H9 (cell line): ENCODE measurements around the gene INSL3. TPM values are rescaled to one million over a fixed set of nuclear protein-coding genes. Genes with fewer than 3 reads are reported as not detected.

Experiments
- DNase-seq: peaks from one replicate; pipeline ENCODE4 v3.0.0-alpha.2; 2017
- H2AFZ ChIP-seq: one replicate; pipeline ENCODE4 v1.6.1; 2013; ENCODE audit warnings: mild to moderate bottlenecking, low read length, control low read depth, moderate library complexity
- H2AK5ac ChIP-seq: 2 replicates; pipeline ENCODE4 v1.6.1; 2013; ENCODE audit warnings: low read length, control low read depth, mixed read lengths; ENCODE audit not compliant: insufficient read length
- H2BK120ac ChIP-seq: one replicate; pipeline ENCODE4 v1.6.1; 2013; ENCODE audit warnings: low read depth, mild to moderate bottlenecking, low read length, control low read depth, inconsistent platforms; ENCODE audit not compliant: poor library complexity, severe bottlenecking
- H2BK12ac ChIP-seq: 2 replicates; pipeline ENCODE4 v1.6.1; 2013; ENCODE audit warnings: low read length, control low read depth, mixed read lengths, low read depth; ENCODE audit not compliant: insufficient read length
- H2BK15ac ChIP-seq: 2 replicates; pipeline ENCODE4 v1.6.1; 2013; ENCODE audit warnings: low read depth, low read length, control low read depth
- H2BK20ac ChIP-seq: one replicate; pipeline ENCODE4 v1.6.1; 2013; ENCODE audit warnings: low read depth, mild to moderate bottlenecking, low read length, control low read depth, inconsistent platforms; ENCODE audit not compliant: poor library complexity, severe bottlenecking
- H2BK5ac ChIP-seq: 2 replicates; pipeline ENCODE4 v1.6.1; 2013; ENCODE audit warnings: low read length, control low read depth, mixed read lengths; ENCODE audit not compliant: insufficient read length
- H3K14ac ChIP-seq: 2 replicates; pipeline ENCODE4 v1.6.1; 2013; ENCODE audit warnings: low read length, control low read depth; ENCODE audit not compliant: insufficient read depth
- H3K18ac ChIP-seq: 2 replicates; pipeline ENCODE4 v1.6.1; 2013; ENCODE audit warnings: low read depth, mild to moderate bottlenecking, mixed read lengths, low read length, control low read depth; ENCODE audit not compliant: insufficient read length
- H3K23ac ChIP-seq: 2 replicates; pipeline ENCODE4 v1.6.1; 2013; ENCODE audit warnings: low read length, control low read depth, mixed read lengths, low read depth; ENCODE audit not compliant: insufficient read length
- H3K23me2 ChIP-seq: 2 replicates; pipeline ENCODE4 v1.6.1; 2013; ENCODE audit warnings: low read depth, mild to moderate bottlenecking, mixed read lengths, low read length, control low read depth; ENCODE audit not compliant: insufficient read length, poor library complexity, severe bottlenecking
- H3K27ac ChIP-seq: 2 replicates; pipeline ENCODE4 v1.5.1; 2013; ENCODE audit warnings: low read length, control low read depth, mixed read lengths, low read depth; ENCODE audit not compliant: insufficient read length
- H3K27me3 ChIP-seq: 2 replicates; pipeline ENCODE4 v1.6.1; 2013; ENCODE audit warnings: low read length, control low read depth, inconsistent platforms; ENCODE audit not compliant: insufficient read depth
- H3K4ac ChIP-seq: 2 replicates; pipeline ENCODE4 v1.6.1; 2013; ENCODE audit warnings: low read depth, mild to moderate bottlenecking, control low read depth, inconsistent platforms, low read length, moderate library complexity
- H3K4me1 ChIP-seq: 2 replicates; pipeline ENCODE4 v1.6.1; 2013; ENCODE audit warnings: low read length, control low read depth, inconsistent platforms; ENCODE audit not compliant: insufficient read depth
- H3K4me2 ChIP-seq: 2 replicates; pipeline ENCODE4 v1.6.1; 2013; ENCODE audit warnings: low read length, control low read depth, mixed read lengths; ENCODE audit not compliant: insufficient read length, insufficient read depth
- H3K56ac ChIP-seq: 2 replicates; pipeline ENCODE4 v1.6.1; 2013; ENCODE audit warnings: low read depth, mild to moderate bottlenecking, mixed read lengths, low read length, control low read depth; ENCODE audit not compliant: insufficient read length
- H3K79me1 ChIP-seq: 2 replicates; pipeline ENCODE4 v1.6.1; 2013; ENCODE audit warnings: low read depth, mild to moderate bottlenecking, moderate library complexity, low read length, control low read depth, inconsistent platforms; ENCODE audit not compliant: insufficient read depth, poor library complexity, severe bottlenecking
- H3K79me2 ChIP-seq: 2 replicates; pipeline ENCODE4 v1.6.1; 2013; ENCODE audit warnings: low read length, control low read depth, inconsistent platforms; ENCODE audit not compliant: insufficient read depth
- H3K9ac ChIP-seq: 2 replicates; pipeline ENCODE4 v1.6.1; 2013; ENCODE audit warnings: low read length, control low read depth, mixed read lengths; ENCODE audit not compliant: insufficient read length; ENCODE audit errors: extremely low read depth
- H3K9me3 ChIP-seq: one replicate; pipeline ENCODE4 v1.6.1; 2013; ENCODE audit warnings: low read depth, low read length, inconsistent platforms; ENCODE audit not compliant: control insufficient read depth
- H3T11ph ChIP-seq: one replicate; pipeline ENCODE4 v1.6.1; 2013; ENCODE audit warnings: mild to moderate bottlenecking, low read length, control low read depth, inconsistent platforms
- H4K20me1 ChIP-seq: one replicate; pipeline ENCODE4 v1.6.1; 2013; ENCODE audit not compliant: control insufficient read depth, insufficient read length, insufficient read depth
- H4K5ac ChIP-seq: 2 replicates; pipeline ENCODE4 v1.6.1; 2013; ENCODE audit warnings: low read depth, mild to moderate bottlenecking, mixed read lengths, low read length, control low read depth; ENCODE audit not compliant: insufficient read length
- H4K8ac ChIP-seq: replicated peaks from 2 replicates; pipeline ENCODE4 v1.6.1; 2013; ENCODE audit warnings: low read length, control low read depth, mixed read lengths, low read depth; ENCODE audit not compliant: insufficient read length
- H4K91ac ChIP-seq: 2 replicates; pipeline ENCODE4 v1.6.1; 2013; ENCODE audit warnings: low read depth, mild to moderate bottlenecking, moderate library complexity, mixed read lengths, low read length, control low read depth; ENCODE audit not compliant: insufficient read length
- H3K27ac Mint-ChIP-seq, 3 experiments: 2 replicates in 2 of 3; 3 replicates in 1 of 3; pipeline ENCODE4 v1.8.0; 2020 to 2021; ENCODE audit warnings: mixed read lengths in 3 of 3, mild to moderate bottlenecking in 1 of 3, moderate library complexity in 1 of 3
- H3K27me3 Mint-ChIP-seq: 2 replicates; pipeline ENCODE4 v1.8.0; 2021; ENCODE audit warnings: low read depth, mild to moderate bottlenecking, moderate library complexity, mixed read lengths
- H3K36me3 Mint-ChIP-seq, 3 experiments: 2 replicates in 2 of 3; 3 replicates in 1 of 3; pipeline ENCODE4 v1.8.0; 2020 to 2021; ENCODE audit warnings: low read depth in 3 of 3, mixed read lengths in 3 of 3; ENCODE audit not compliant: insufficient read depth in 1 of 3
- H3K4me1 Mint-ChIP-seq, 2 experiments: 2 replicates each; pipeline ENCODE4 v1.8.0; 2020; ENCODE audit warnings: mixed read lengths in 2 of 2
- H3K4me3 Mint-ChIP-seq, 2 experiments: 2 replicates in 1 of 2; 3 replicates in 1 of 2; pipeline ENCODE4 v1.8.0; 2020 to 2021; ENCODE audit warnings: mild to moderate bottlenecking in 2 of 2, mixed read lengths in 2 of 2, moderate library complexity in 1 of 2
- H3K9me3 Mint-ChIP-seq, 2 experiments: 2 replicates in 1 of 2; 3 replicates in 1 of 2; pipeline ENCODE4 v1.8.0; 2020; ENCODE audit warnings: mild to moderate bottlenecking in 2 of 2, mixed read lengths in 2 of 2, moderate library complexity in 1 of 2
- CTCF ChIP-seq: fragments of 200-600 bp; sonication (generic); conservative IDR thresholded peaks from 3 replicates; pipeline ENCODE4 v1.8.0; 2021; ENCODE audit warnings: antibody characterized with exemption, mild to moderate bottlenecking
- WGBS: extraction: QIAGEN DNeasy Blood & Tissue Kit; methylation state at CpG from one replicate; pipeline ENCODE4 v1.1.7; 2013; ENCODE audit warnings: missing lambda C conversion rate, low lambda C conversion rate, mixed read lengths; ENCODE audit not compliant: insufficient read length; ENCODE audit errors: extremely low coverage; 5-methylcytosine and 5-hydroxymethylcytosine counted together
- total RNA-seq: library from RNA; stranded (reverse); gene quantifications from 2 replicates; pipeline ENCODE4 v1.2.1, GENCODE V29; 2021

INSL3 gene
- total RNA-seq, 1 experiment from 2014 or later, result 0.63 TPM

- Mint-ChIP-seq H3K36me3 (peaks cover 40 to 53% (median 45%) of the 10 kb centered on the region in 3 experiments), H3K27me3 (peaks cover 7% of the 10 kb centered on the region), H3K27ac (peak within 1 kb of the TSS; percentile 96 to 99 (median 97)), H3K4me1 (peaks cover 13 to 27% of the 10 kb centered on the region in 2 experiments), H3K4me3 (peak within 1 kb of the TSS; percentile 99 to 100), H3K9me3 (peaks cover 0 to 2% of the 10 kb centered on the region in 2 experiments; a peak in 2 of 5 replicates)
- H2AK5ac ChIP-seq, result no peak within 1 kb of the TSS
- H2BK120ac ChIP-seq, result no peak within 1 kb of the TSS
- peak within 1 kb of the TSS; percentile 91 for H3K14ac ChIP-seq
- no peak within 1 kb of the TSS for H2BK15ac ChIP-seq
- no peak within 1 kb of the TSS for H4K91ac ChIP-seq
- H3K4me1 ChIP-seq, result no peaks in the 10 kb centered on the region
- H2BK20ac ChIP-seq, result no peak within 1 kb of the TSS
- TF ChIP-seq CTCF, result peak; percentile 82
- H3K79me2 ChIP-seq, result peaks cover 16% of the 10 kb centered on the region; the same call in 1 of the 2 replicates
- no peak within 1 kb of the TSS for H2BK5ac ChIP-seq
- no peak within 1 kb of the TSS for H2AFZ ChIP-seq
- no peak within 1 kb of the TSS for H3K23ac ChIP-seq
- no peak within 1 kb of the TSS for H4K8ac ChIP-seq
- no peaks in the 10 kb centered on the region for H3K9me3 ChIP-seq
- H2BK12ac ChIP-seq, result no peak within 1 kb of the TSS
- H3K79me1 ChIP-seq, result peaks cover 7% of the 10 kb centered on the region
- H3K27ac ChIP-seq, result peak within 1 kb of the TSS; percentile 37
- H4K5ac ChIP-seq, result no peak within 1 kb of the TSS
- WGBS, result no CpG with 5 or more reads among the region's 80 CpGs
- H3K4me2 ChIP-seq, result peak within 1 kb of the TSS; percentile 100
- no peak within 1 kb of the TSS for H3K56ac ChIP-seq
- H3K9ac ChIP-seq, result peak within 1 kb of the TSS; percentile 99
- H3T11ph ChIP-seq, result no peak within 1 kb of the TSS
- H3K23me2 ChIP-seq, result peaks cover 4% of the 10 kb centered on the region
- H3K27me3 ChIP-seq, result no peaks in the 10 kb centered on the region
- H3K18ac ChIP-seq, result peak within 1 kb of the TSS; percentile 71
- no peaks in the 10 kb centered on the region for H4K20me1 ChIP-seq
- peak; percentile 100 for DNase-seq
- H3K4ac ChIP-seq, result peak within 1 kb of the TSS; percentile 13; the same call in 1 of the 2 replicates
These were observed 38.4 kb upstream of the INSL3 start, which contains the start of gene RPL18A for GRCh38 chr19:17859533-17860330. Gene RPL18A, plus strand, starts transcription at chr19:17859910. Its CDS starts 47 bp downstream, at chr19:17859957.
